SK-MEL-5 (cell line): Measurements from ENCODE around the gene OR10A6. TPM values are rescaled to one million over a fixed set of nuclear protein-coding genes. Genes with fewer than 3 reads are reported as not detected.

ENCODE experiments used
- DNase-seq: peaks from one replicate; pipeline ENCODE4 v3.0.0-alpha.2; 2016; ENCODE audit warnings: low read depth, low spot score
- in situ Hi-C: cut with HindIII; loops from 2 replicates; pipeline ENCODE4 v1.10.0; 2016; ENCODE audit warnings: low sequenced_read_pairs, high pct_unique_total_duplicates, low pct_unique_long_range_greater_than_20kb
- small RNA-seq, 2 experiments: library from RNA; depleted of rRNA; stranded (forward); fragments of <200 nt; gene quantifications; one replicate each; pipeline ENCODE3, GENCODE V24; 2014
- total RNA-seq: library from RNA; depleted of rRNA; stranded (reverse); fragments of >200 nt; shearing (Covaris generic); gene quantifications from 2 replicates; pipeline ENCODE4 v1.2.3, GENCODE V29; 2014; rRNA removed

The OR10A6 gene
- total RNA-seq, 1 experiment from 2014 or later = not detected

GRCh38 chr11:7893796-7894195, 37.3 kb downstream of the OR10A6 start:
- in situ Hi-C loops = no loop called here
- no peak for DNase-seq

GRCh38 chr11:7892840-7893254, 38.2 kb downstream of the OR10A6 start:
- peak; percentile 81 for DNase-seq

GRCh38 chr11:7892059-7892699, 38.9 kb downstream of the OR10A6 start:
- peak; percentile 73 for DNase-seq
- in situ Hi-C loops = no loop called here

More at GRCh38 chr11:7892840-7893254, 38.2 kb downstream of the OR10A6 start:
- in situ Hi-C loops = no loop called here

- in situ Hi-C loops = no loop called here
- DNase-seq = no peak
Measured at GRCh38 chr11:7890417-7891172, 40.5 kb downstream of the OR10A6 start.

- in situ Hi-C loops = no loop called here
- no peak for DNase-seq
Measured at GRCh38 chr11:7889985-7890384, 41.1 kb downstream of the OR10A6 start.

- DNase-seq = no peak
- in situ Hi-C loops = no loop called here
Measured at GRCh38 chr11:7882860-7883259, 48.2 kb downstream of the OR10A6 start.

Small RNAs within 50 kb of the gene (small RNA-seq; reads per million reads assigned to genes)
- 0 reads per million in 2 experiments for gene COX6CP5
- 0 reads per million in 2 experiments for gene RNU6-943P

Other genes starting within 250 kb of the OR10A6 start
- not detected in 2 replicates for gene OVCH2, start 224.8 kb downstream of the OR10A6 start, total RNA-seq
- gene OR5P2, start 134.3 kb downstream of the OR10A6 start, total RNA-seq = not detected in 2 replicates
- not detected in 2 replicates for gene OR5P3, start 100.4 kb downstream of the OR10A6 start, total RNA-seq
- not detected in 2 replicates for gene OR10A3, start 10.4 kb upstream of the OR10A6 start, total RNA-seq
- not detected in 2 replicates for gene NLRP10, start 34.2 kb upstream of the OR10A6 start, total RNA-seq
- 307 and 378 TPM in 2 replicates for gene EIF3F, start 56.1 kb upstream of the OR10A6 start, total RNA-seq
- 10.0 and 10.4 TPM in 2 replicates for gene TUB, start 149.9 kb upstream of the OR10A6 start, total RNA-seq
- gene RIC3, start 237.8 kb upstream of the OR10A6 start, total RNA-seq = 0.34 and 2.6 TPM in 2 replicates